ENCODE measurements around the gene ARHGAP26. TPM values are rescaled to one million over a fixed set of nuclear protein-coding genes. Genes with fewer than 3 reads are reported as not detected.

ARHGAP26 gene
- polyA plus RNA-seq, 1 donor (not counting 4 experiments of a cell fraction or from before 2014, with no cell fraction given), result 3.9 TPM

- Histone ChIP-seq H3K79me2 (ENCODE audit: control insufficient read depth, insufficient read depth, low read length) (no peaks in the 10 kb centered on the region), H3K9ac (ENCODE audit: control insufficient read depth, extremely low read depth, insufficient read depth, low read length) (no peak overlapping the region), H2AFZ (ENCODE audit: control insufficient read depth, low read length) (no peak overlapping the region), H3K36me3 (ENCODE audit: control insufficient read depth in 2 of 2, extremely low read depth in 1 of 2, insufficient read depth in 2 of 2, low read length in 2 of 2) (peaks cover 2 to 5% of the 10 kb centered on the region in 2 experiments), H4K20me1 (ENCODE audit: control insufficient read depth, extremely low read depth, insufficient read depth, low read length) (no peaks in the 10 kb centered on the region), H3K9me1 (ENCODE audit: control insufficient read depth, extremely low read depth, insufficient read depth, low read length) (no peaks in the 10 kb centered on the region), H3K27ac (ENCODE audit: control insufficient read depth, insufficient read depth, low read length) (no peak overlapping the region), H3K4me2 (ENCODE audit: control insufficient read depth, extremely low read depth, insufficient read depth, low read depth, low read length) (no peak overlapping the region), H3K4me3 (ENCODE audit: control insufficient read depth in 2 of 3, extremely low read depth in 1 of 3, insufficient read depth in 2 of 3, low read depth in 1 of 3, low read length in 3 of 3) (no peak overlapping the region), H3K4me1 (ENCODE audit: control insufficient read depth, extremely low read depth, insufficient read depth, low read length) (peaks cover 24% of the 10 kb centered on the region), H3K27me3 (ENCODE audit: control insufficient read depth, extremely low read depth, insufficient read depth, low read length) (no peaks in the 10 kb centered on the region), H3K9me3 (ENCODE audit: control insufficient read depth, low read depth, low read length) (no peaks in the 10 kb centered on the region)
- no peak for DNase-seq (ENCODE audit: low read depth, low spot score)
- TF ChIP-seq EZH2 (IDR thresholded peaks at IDR 0.05; ENCODE audit: low read length), result no peak
- TF ChIP-seq, protein P1, sequence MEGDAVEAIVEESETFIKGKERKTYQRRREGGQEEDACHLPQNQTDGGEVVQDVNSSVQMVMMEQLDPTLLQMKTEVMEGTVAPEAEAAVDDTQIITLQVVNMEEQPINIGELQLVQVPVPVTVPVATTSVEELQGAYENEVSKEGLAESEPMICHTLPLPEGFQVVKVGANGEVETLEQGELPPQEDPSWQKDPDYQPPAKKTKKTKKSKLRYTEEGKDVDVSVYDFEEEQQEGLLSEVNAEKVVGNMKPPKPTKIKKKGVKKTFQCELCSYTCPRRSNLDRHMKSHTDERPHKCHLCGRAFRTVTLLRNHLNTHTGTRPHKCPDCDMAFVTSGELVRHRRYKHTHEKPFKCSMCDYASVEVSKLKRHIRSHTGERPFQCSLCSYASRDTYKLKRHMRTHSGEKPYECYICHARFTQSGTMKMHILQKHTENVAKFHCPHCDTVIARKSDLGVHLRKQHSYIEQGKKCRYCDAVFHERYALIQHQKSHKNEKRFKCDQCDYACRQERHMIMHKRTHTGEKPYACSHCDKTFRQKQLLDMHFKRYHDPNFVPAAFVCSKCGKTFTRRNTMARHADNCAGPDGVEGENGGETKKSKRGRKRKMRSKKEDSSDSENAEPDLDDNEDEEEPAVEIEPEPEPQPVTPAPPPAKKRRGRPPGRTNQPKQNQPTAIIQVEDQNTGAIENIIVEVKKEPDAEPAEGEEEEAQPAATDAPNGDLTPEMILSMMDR (optimal IDR thresholded peaks at IDR 0.05 in 1 of 3, IDR thresholded peaks at IDR 0.05 in 1 of 3, conservative IDR thresholded peaks at IDR 0.05 in 1 of 3; ENCODE audit: extremely low read depth in 1 of 3, insufficient read depth in 2 of 3, low read length in 3 of 3), result no peak
- no peak for FAIRE-seq
- dilution Hi-C loops (cut with MboI; ENCODE audit: extremely low pct_ligation_motif_present, low sequenced_read_pairs), result no loop called here
These were observed 446.0 kb downstream of the ARHGAP26 start for GRCh38 chr5:143216211-143216610.

DNA sequence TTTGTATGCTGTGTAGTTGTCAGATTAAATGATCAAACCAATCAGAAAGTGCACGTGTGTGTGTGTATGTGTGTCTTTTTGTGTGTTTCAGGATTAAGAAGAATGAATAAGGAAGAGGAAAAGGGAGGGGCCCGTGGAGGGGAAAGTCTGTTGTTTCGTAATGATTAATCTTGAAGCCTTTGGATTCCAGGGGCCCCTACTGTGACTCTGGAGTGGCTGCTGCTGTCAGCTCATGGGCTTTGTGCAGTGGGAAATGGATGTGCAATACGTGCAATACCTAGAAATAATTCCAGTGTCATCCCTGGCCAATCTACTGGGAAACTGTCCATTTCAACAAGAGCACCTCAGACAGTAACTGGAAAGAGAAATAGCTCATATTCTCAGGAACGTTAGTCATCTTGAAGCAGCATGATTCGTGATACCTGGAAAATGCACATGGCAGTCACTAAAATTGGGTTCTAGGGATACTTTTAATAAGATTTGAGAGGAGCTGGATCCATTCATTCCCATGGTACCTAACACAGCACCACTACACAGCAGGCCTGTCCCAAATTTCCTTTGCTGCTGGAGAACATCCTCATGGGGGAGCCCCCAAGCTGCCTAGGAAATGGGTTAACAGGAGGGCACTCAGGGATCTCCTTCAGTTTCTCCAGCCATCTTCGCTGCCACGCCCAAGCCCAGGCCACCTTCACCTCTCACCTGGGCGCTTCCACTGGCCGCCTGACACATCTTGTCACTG, 447.1 kb downstream of the ARHGAP26 start:
- H3K9me1 ChIP-seq (ENCODE audit: control insufficient read depth, extremely low read depth, insufficient read depth, low read length), result no peaks in the 10 kb centered on the region
- H4K20me1 ChIP-seq (ENCODE audit: control insufficient read depth, extremely low read depth, insufficient read depth, low read length), result no peaks in the 10 kb centered on the region
- no peak overlapping the region for H3K9ac ChIP-seq (ENCODE audit: control insufficient read depth, extremely low read depth, insufficient read depth, low read length)
- H3K36me3 ChIP-seq (ENCODE audit: control insufficient read depth in 2 of 2, extremely low read depth in 1 of 2, insufficient read depth in 2 of 2, low read length in 2 of 2), result peaks cover 2 to 5% of the 10 kb centered on the region in 2 experiments
- H3K4me1 ChIP-seq (ENCODE audit: control insufficient read depth, extremely low read depth, insufficient read depth, low read length), result peaks cover 24% of the 10 kb centered on the region
- H3K9me3 ChIP-seq (ENCODE audit: control insufficient read depth, low read depth, low read length), result no peaks in the 10 kb centered on the region
- H3K27ac ChIP-seq (ENCODE audit: control insufficient read depth, insufficient read depth, low read length), result no peak overlapping the region
- no peak overlapping the region for H2AFZ ChIP-seq (ENCODE audit: control insufficient read depth, low read length)
- H3K79me2 ChIP-seq (ENCODE audit: control insufficient read depth, insufficient read depth, low read length), result no peaks in the 10 kb centered on the region
- dilution Hi-C loops (cut with MboI; ENCODE audit: extremely low pct_ligation_motif_present, low sequenced_read_pairs), result no loop called here
- H3K4me3 ChIP-seq (ENCODE audit: control insufficient read depth in 2 of 3, extremely low read depth in 1 of 3, insufficient read depth in 2 of 3, low read depth in 1 of 3, low read length in 3 of 3), result no peak overlapping the region
- DNase-seq (ENCODE audit: low read depth, low spot score), result no peak
- no peaks in the 10 kb centered on the region for H3K27me3 ChIP-seq (ENCODE audit: control insufficient read depth, extremely low read depth, insufficient read depth, low read length)
- no peak for TF ChIP-seq EZH2 (IDR thresholded peaks at IDR 0.05; ENCODE audit: low read length)
- TF ChIP-seq, protein P1 (optimal IDR thresholded peaks at IDR 0.05 in 1 of 3, IDR thresholded peaks at IDR 0.05 in 1 of 3, conservative IDR thresholded peaks at IDR 0.05 in 1 of 3; ENCODE audit: extremely low read depth in 1 of 3, insufficient read depth in 2 of 3, low read length in 3 of 3), result peak in 1 of 3 experiments; percentile 32
- no peak for FAIRE-seq
- no peak overlapping the region for H3K4me2 ChIP-seq (ENCODE audit: control insufficient read depth, extremely low read depth, insufficient read depth, low read depth, low read length)

All from keratinocyte (primary cell).